GM20000 (cell line): Measurements from ENCODE around the gene EVX2.

Experiments
- DNase-seq: peaks from one replicate; pipeline ENCODE4 v3.0.0; 2012; ENCODE audit warnings: low spot score
- CTCF ChIP-seq: IDR thresholded peaks from 2 replicates; pipeline ENCODE4 v1.5.1; 2012; ENCODE audit warnings: mild to moderate bottlenecking, control low read depth; ENCODE audit errors: extremely low read depth, missing control alignments

EVX2 gene

GRCh38 chr2:176103742-176104315 lies 20.1 kb upstream of the EVX2 start:
- TF ChIP-seq CTCF, result no peak
- DNase-seq, result no peak

GRCh38 chr2:176103194-176103593 lies 19.4 kb upstream of the EVX2 start:
- no peak for TF ChIP-seq CTCF
- DNase-seq, result no peak

- no peak for DNase-seq
- TF ChIP-seq CTCF, result no peak
Observed at GRCh38 chr2:176102309-176102866, 18.6 kb upstream of the EVX2 start.

DNA sequence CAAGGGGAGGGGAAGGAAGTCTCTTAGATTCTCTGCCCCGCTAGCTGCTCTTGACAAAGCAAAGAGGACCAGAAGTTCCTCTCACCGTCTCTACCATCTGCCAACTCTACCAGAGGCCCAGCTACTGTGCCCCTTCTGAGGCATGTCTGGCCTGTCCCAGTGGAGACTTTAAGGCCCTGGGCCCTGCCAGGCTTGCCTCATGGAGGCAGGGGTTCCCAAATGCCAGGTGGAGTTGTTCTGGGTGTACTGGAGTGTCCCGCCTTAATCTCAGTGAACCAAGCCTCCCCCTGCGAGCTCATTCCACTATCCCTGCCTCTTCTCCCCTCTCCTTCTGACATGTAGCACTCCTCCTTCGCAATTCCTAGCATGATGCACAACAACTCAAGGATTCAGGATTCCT lies 18.1 kb upstream of the EVX2 start:
- no peak for TF ChIP-seq CTCF
- DNase-seq, result no peak

GRCh38 chr2:176101216-176101830 lies 17.6 kb upstream of the EVX2 start:
- DNase-seq, result no peak
- TF ChIP-seq CTCF, result no peak

GRCh38 chr2:176100547-176101140 lies 16.9 kb upstream of the EVX2 start:
- DNase-seq, result no peak
- TF ChIP-seq CTCF, result no peak
